ENCODE data around the gene LPIN3.
"Not testable (repeated sequence)": the region's sequence is repeated elsewhere in the genome, so short reads cannot be mapped to it uniquely, and the experiment has no call there.

The LPIN3 gene

GRCh38 chr20:41308726-41309413 lies 31.8 kb upstream of the LPIN3 start:
- Histone ChIP-seq H3K4me3 (ENCODE audit: low read depth in 1 of 2, low read length in 1 of 2) (no peak overlapping the region), H3K27me3 (no peaks in the 10 kb centered on the region), H3K9me3 (no peaks in the 10 kb centered on the region), H3K27ac (no peak overlapping the region), H3K36me3 (no peaks in the 10 kb centered on the region), H3K4me1 (ENCODE audit: control insufficient read depth in 1 of 2, insufficient read depth in 1 of 2, low read depth in 1 of 2, low read length in 1 of 2) (no peaks in the 10 kb centered on the region)
- no peak for TF ChIP-seq CTCF (IDR thresholded peaks at IDR 0.05)

GRCh38 chr20:41309817-41310216 lies 30.8 kb upstream of the LPIN3 start:
- Histone ChIP-seq H3K4me1 (ENCODE audit: control insufficient read depth in 1 of 2, insufficient read depth in 1 of 2, low read depth in 1 of 2, low read length in 1 of 2) (no peaks in the 10 kb centered on the region), H3K4me3 (ENCODE audit: low read depth in 1 of 2, low read length in 1 of 2) (no peak overlapping the region), H3K9me3 (no peaks in the 10 kb centered on the region), H3K36me3 (no peaks in the 10 kb centered on the region), H3K27me3 (peaks cover 4% of the 10 kb centered on the region), H3K27ac (no peak overlapping the region)
- TF ChIP-seq CTCF (IDR thresholded peaks at IDR 0.05), result no peak

GRCh38 chr20:41312009-41312408 lies 28.6 kb upstream of the LPIN3 start:
- H3K4me3 ChIP-seq (ENCODE audit: low read depth in 1 of 2, low read length in 1 of 2); H3K9me3 ChIP-seq; H3K36me3 ChIP-seq; H3K27ac ChIP-seq; H3K4me1 ChIP-seq (ENCODE audit: control insufficient read depth in 1 of 2, insufficient read depth in 1 of 2, low read depth in 1 of 2, low read length in 1 of 2): not testable (repeated sequence)
- H3K27me3 ChIP-seq, result peaks cover 22% of the 10 kb centered on the region

GRCh38 chr20:41314386-41314785 lies 26.2 kb upstream of the LPIN3 start:
- Histone ChIP-seq H3K9me3 (no peaks in the 10 kb centered on the region), H3K27ac (no peak overlapping the region), H3K4me3 (ENCODE audit: low read depth in 1 of 2, low read length in 1 of 2) (no peak overlapping the region), H3K27me3 (peaks cover 44% of the 10 kb centered on the region), H3K36me3 (no peaks in the 10 kb centered on the region), H3K4me1 (ENCODE audit: control insufficient read depth in 1 of 2, insufficient read depth in 1 of 2, low read depth in 1 of 2, low read length in 1 of 2) (peaks cover 6 to 9% of the 10 kb centered on the region in 2 experiments)
- no peak for TF ChIP-seq CTCF (IDR thresholded peaks at IDR 0.05)

GRCh38 chr20:41316051-41316450 lies 24.6 kb upstream of the LPIN3 start:
- no peaks in the 10 kb centered on the region for H3K9me3 ChIP-seq
- H3K4me1 ChIP-seq (ENCODE audit: control insufficient read depth in 1 of 2, insufficient read depth in 1 of 2, low read depth in 1 of 2, low read length in 1 of 2), result peaks cover 6 to 9% of the 10 kb centered on the region in 2 experiments
- peaks cover 61% of the 10 kb centered on the region for H3K27me3 ChIP-seq
- H3K27ac ChIP-seq, result no peak overlapping the region
- H3K4me3 ChIP-seq (ENCODE audit: low read depth in 1 of 2, low read length in 1 of 2), result no peak overlapping the region
- TF ChIP-seq CTCF (IDR thresholded peaks at IDR 0.05), result no peak
- H3K36me3 ChIP-seq, result no peaks in the 10 kb centered on the region

GRCh38 chr20:41316602-41317545 lies 23.7 kb upstream of the LPIN3 start:
- Histone ChIP-seq H3K27ac (no peak overlapping the region), H3K9me3 (no peaks in the 10 kb centered on the region), H3K27me3 (peaks cover 62% of the 10 kb centered on the region), H3K4me3 (ENCODE audit: low read depth in 1 of 2, low read length in 1 of 2) (peak overlapping the region; percentile 57 to 64), H3K36me3 (no peaks in the 10 kb centered on the region), H3K4me1 (ENCODE audit: control insufficient read depth in 1 of 2, insufficient read depth in 1 of 2, low read depth in 1 of 2, low read length in 1 of 2) (peaks cover 6 to 9% of the 10 kb centered on the region in 2 experiments)
- TF ChIP-seq CTCF (IDR thresholded peaks at IDR 0.05), result no peak
